ENCODE data around the gene UBL7. TPM values are rescaled to one million over a fixed set of nuclear protein-coding genes. Genes with fewer than 3 reads are reported as not detected.

Gene UBL7
- total and polyA plus RNA-seq, 4 donors, result 12.7 to 19.5 (median 18.2) TPM

DNA sequence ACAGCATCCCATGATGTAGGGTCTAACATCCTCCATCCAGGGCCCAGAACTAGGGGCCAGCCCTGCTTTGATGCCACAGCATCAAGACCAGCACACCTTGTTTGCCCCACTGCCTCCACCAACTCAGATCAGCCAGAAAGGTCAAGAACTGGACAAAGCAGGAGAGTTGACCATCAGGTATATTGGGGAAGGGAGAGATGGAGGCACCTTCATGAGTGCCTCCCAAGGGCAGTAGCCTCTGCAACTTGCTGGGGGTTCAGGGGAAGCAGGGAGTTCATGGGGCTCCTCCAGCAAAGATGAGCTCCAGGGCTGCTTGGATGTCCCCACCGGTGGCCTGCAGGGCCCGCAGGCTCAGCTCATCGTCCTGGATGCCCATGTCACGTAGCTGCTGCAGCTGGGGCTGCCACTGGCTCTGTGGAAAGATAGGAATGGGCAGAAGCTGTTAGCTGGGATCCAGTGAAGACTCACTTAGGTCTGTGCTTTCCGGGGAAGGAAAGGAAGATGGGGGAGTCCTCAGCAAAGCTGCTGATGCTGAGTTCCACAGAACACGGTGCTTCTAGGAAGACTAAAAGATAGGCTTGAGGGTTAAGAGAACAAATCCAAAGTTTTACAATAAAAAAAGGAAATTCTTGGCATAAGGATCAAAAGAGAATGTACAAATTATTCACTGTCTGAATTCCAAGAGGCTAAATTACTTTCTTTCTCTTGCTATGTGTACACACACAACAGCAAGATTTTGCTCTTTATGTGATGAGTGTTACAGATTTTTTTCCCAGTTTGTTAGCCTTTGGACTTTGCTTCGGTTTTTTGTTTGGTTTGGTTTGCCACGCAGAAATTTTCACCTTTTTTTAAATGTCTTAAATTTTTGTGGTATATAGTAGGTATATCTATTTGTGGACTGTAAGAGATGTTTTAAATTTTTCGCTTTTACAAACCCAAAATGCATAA lies 14.9 kb downstream of the UBL7 start:
- TF ChIP-seq MAX (IDR thresholded peaks at IDR 0.05) (no peak), ZBTB33 (IDR thresholded peaks at IDR 0.05) (no peak), EGR1 (IDR thresholded peaks at IDR 0.05; ENCODE audit: low read depth in 2 of 2) (no peak), HNF4G (IDR thresholded peaks at IDR 0.05) (peak; percentile 33), SP1 (IDR thresholded peaks at IDR 0.05) (peak; percentile 56), RXRA (IDR thresholded peaks at IDR 0.05) (peak; percentile 23 to 49), HNF4A (conservative IDR thresholded peaks at IDR 0.05) (peak; percentile 78 to 82)
- Histone ChIP-seq H3K27ac (ENCODE audit: low read depth in 1 of 2, low read length in 2 of 2) (no peak overlapping the region), H3K9me3 (ENCODE audit: control insufficient read depth in 4 of 4, low read length in 3 of 4) (no peaks in the 10 kb centered on the region), H3K9ac (ENCODE audit: low read depth in 1 of 2, low read length in 2 of 2) (no peak overlapping the region), H3K36me3 (ENCODE audit: control insufficient read depth in 4 of 4, insufficient read depth in 3 of 4, low read depth in 1 of 4, low read length in 3 of 4) (peaks cover 3 to 35% (median 30%) of the 10 kb centered on the region in 4 donors), H3K27me3 (ENCODE audit: control insufficient read depth in 4 of 4, insufficient read depth in 4 of 4, low read length in 3 of 4) (no peaks in the 10 kb centered on the region), H3K4me3 (ENCODE audit: low read depth in 1 of 3, low read length in 3 of 3) (no peak overlapping the region), H3K4me1 (ENCODE audit: control insufficient read depth in 4 of 4, insufficient read depth in 4 of 4, low read length in 3 of 4) (peaks cover 29 to 51% (median 46%) of the 10 kb centered on the region in 4 donors)
- 77% methylated on average over 9 of the region's 9 CpGs for WGBS
- no peak for DNase-seq (ENCODE audit: low spot score)

DNA sequence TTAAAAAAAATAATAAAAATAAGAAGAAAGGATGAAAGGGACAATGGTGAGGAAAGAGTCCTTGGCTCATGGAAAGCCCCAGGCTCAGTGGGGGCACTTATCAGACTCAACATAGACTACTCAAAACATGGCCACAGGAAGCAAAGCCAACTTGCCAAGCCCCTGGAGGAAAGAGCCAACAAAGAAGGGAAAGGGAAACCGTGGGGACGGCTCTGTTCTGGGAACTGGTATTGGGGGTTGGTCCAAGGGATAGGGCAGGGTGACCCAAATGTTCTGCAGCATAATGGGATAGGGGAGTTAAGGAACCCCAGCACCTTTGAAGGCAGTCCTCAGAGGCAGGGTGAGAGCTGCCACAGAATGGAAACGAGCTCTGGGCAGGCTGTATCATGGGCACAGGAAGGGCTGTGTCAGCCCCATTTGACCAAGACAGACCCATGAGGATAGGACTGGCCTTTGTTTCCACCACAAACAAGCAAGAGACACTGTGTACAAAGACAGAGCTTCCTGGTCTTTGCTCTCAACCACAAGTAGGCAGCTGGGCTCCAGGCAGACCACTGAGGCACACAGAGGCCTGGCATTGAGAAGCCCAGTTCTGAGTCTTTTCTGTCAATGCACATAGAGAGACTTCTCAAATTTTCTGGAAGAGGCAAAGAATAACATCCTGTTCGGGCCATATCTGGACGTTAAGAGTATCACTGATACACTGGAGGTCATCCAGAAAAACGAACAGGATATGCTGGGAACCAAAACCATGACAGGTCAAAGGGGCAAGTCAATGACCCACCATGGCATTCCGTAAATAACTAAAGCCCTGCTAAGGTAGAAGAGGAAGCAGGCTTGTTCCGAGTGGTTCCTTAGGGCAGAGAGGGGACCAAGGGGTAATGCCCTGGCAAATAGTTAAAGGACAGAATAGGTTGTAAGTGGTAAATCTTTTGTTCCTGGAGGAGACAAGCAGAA lies 16.6 kb downstream of the UBL7 start:
- TF ChIP-seq RXRA (IDR thresholded peaks at IDR 0.05), result peak; percentile 96
- peak; percentile 83 to 87 for TF ChIP-seq HNF4A (conservative IDR thresholded peaks at IDR 0.05)
- TF ChIP-seq ZBTB33 (IDR thresholded peaks at IDR 0.05), result no peak
- TF ChIP-seq, protein P1, sequence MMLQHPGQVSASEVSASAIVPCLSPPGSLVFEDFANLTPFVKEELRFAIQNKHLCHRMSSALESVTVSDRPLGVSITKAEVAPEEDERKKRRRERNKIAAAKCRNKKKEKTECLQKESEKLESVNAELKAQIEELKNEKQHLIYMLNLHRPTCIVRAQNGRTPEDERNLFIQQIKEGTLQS (IDR thresholded peaks at IDR 0.05), result no peak
- TF ChIP-seq FOXA1 (IDR thresholded peaks at IDR 0.05), result no peak
- TF ChIP-seq MAX (IDR thresholded peaks at IDR 0.05), result peak; percentile 12
- TF ChIP-seq REST (IDR thresholded peaks at IDR 0.05), result peak; percentile 37
- TF ChIP-seq HNF4G (IDR thresholded peaks at IDR 0.05), result peak; percentile 41
- TF ChIP-seq FOXA2 (IDR thresholded peaks at IDR 0.05), result peak; percentile 30
- TF ChIP-seq YY1 (IDR thresholded peaks at IDR 0.05), result peak; percentile 41
- peak; percentile 99 for TF ChIP-seq NR2F2 (IDR thresholded peaks at IDR 0.05)
- no peak for TF ChIP-seq EGR1 (IDR thresholded peaks at IDR 0.05; ENCODE audit: low read depth in 2 of 2)
- TF ChIP-seq JUND (IDR thresholded peaks at IDR 0.05), result peak in 1 of 2 donors; percentile 42
- peak in 1 of 2 donors; percentile 69 for TF ChIP-seq GABPA (IDR thresholded peaks at IDR 0.05 in 1 of 2, conservative IDR thresholded peaks at IDR 0.05 in 1 of 2)
- TF ChIP-seq RAD21 (IDR thresholded peaks at IDR 0.05), result peak in 1 of 2 donors; percentile 33
- peak; percentile 90 for TF ChIP-seq SP1 (IDR thresholded peaks at IDR 0.05)
- no peak for TF ChIP-seq TAF1 (conservative IDR thresholded peaks at IDR 0.05)
- no peak for DNase-seq (ENCODE audit: low spot score)
- Histone ChIP-seq H3K4me3 (ENCODE audit: low read depth in 1 of 3, low read length in 3 of 3) (no peak overlapping the region), H3K9ac (ENCODE audit: low read depth in 1 of 2, low read length in 2 of 2) (no peak overlapping the region), H3K36me3 (ENCODE audit: control insufficient read depth in 4 of 4, insufficient read depth in 3 of 4, low read depth in 1 of 4, low read length in 3 of 4) (peaks cover 3 to 20% (median 16%) of the 10 kb centered on the region in 4 donors), H3K27me3 (ENCODE audit: control insufficient read depth in 4 of 4, insufficient read depth in 4 of 4, low read length in 3 of 4) (no peaks in the 10 kb centered on the region), H3K4me1 (ENCODE audit: control insufficient read depth in 4 of 4, insufficient read depth in 4 of 4, low read length in 3 of 4) (peaks cover 29 to 51% (median 46%) of the 10 kb centered on the region in 4 donors), H3K9me3 (ENCODE audit: control insufficient read depth in 4 of 4, low read length in 3 of 4) (no peaks in the 10 kb centered on the region), H3K27ac (ENCODE audit: low read depth in 1 of 2, low read length in 2 of 2) (peak overlapping the region; percentile 60 to 65)
- WGBS, result 32% methylated on average over 8 of the region's 8 CpGs
